Smooth muscle cell (in vitro differentiated cells): ENCODE data around the gene SEMA3C. TPM values are rescaled to one million over a fixed set of nuclear protein-coding genes. Genes with fewer than 3 reads are reported as not detected.

Experiments
- DNase-seq: peaks from one replicate; lab custom pipeline; 2025; ENCODE audit not compliant: unreplicated experiment; lab: John Stamatoyannopoulos, UW
- H2AFZ ChIP-seq: fragments of 200-600 bp; sonication (generic); 2 replicates; pipeline ENCODE4 v1.6.0; 2016; ENCODE audit warnings: antibody characterized with exemption, low read depth, mild to moderate bottlenecking
- H3F3A ChIP-seq: fragments of 200-600 bp; sonication (generic); 2 replicates; pipeline ENCODE4 v1.6.0; 2017; ENCODE audit warnings: antibody characterized with exemption, low read depth
- H3K27ac ChIP-seq: fragments of 200-600 bp; sonication (generic); 2 replicates; pipeline ENCODE4 v1.5.1; 2016; ENCODE audit warnings: low read depth, mild to moderate bottlenecking
- H3K27me3 ChIP-seq: fragments of 200-600 bp; sonication (generic); 2 replicates; pipeline ENCODE4 v1.6.1; 2016; ENCODE audit warnings: low read depth, mild to moderate bottlenecking
- H3K36me3 ChIP-seq: fragments of 200-600 bp; sonication (generic); 2 replicates; pipeline ENCODE4 v1.5.1; 2016; ENCODE audit warnings: low read depth
- H3K4me1 ChIP-seq: fragments of 200-600 bp; sonication (generic); 2 replicates; pipeline ENCODE4 v1.5.1; 2016; ENCODE audit warnings: low read depth
- H3K4me2 ChIP-seq: fragments of 200-600 bp; sonication (generic); 2 replicates; pipeline ENCODE4 v1.6.0; 2016; ENCODE audit warnings: mild to moderate bottlenecking
- H3K4me3 ChIP-seq: fragments of 200-600 bp; sonication (generic); 2 replicates; pipeline ENCODE4 v1.5.1; 2016; ENCODE audit warnings: mild to moderate bottlenecking
- H3K79me2 ChIP-seq: fragments of 200-600 bp; sonication (generic); 2 replicates; pipeline ENCODE4 v1.6.0; 2016; ENCODE audit warnings: low read depth, mild to moderate bottlenecking
- H3K9ac ChIP-seq: fragments of 200-600 bp; sonication (generic); 2 replicates; pipeline ENCODE4 v1.6.0; 2016; ENCODE audit warnings: low read depth
- H3K9me3 ChIP-seq: fragments of 200-600 bp; sonication (generic); replicated peaks from 2 replicates; pipeline ENCODE4 v1.5.1; 2016; ENCODE audit warnings: low read depth
- H4K20me1 ChIP-seq: fragments of 200-600 bp; sonication (generic); 2 replicates; pipeline ENCODE4 v1.6.0; 2016; ENCODE audit warnings: low read depth
- CTCF ChIP-seq: fragments of 200-600 bp; sonication (generic); IDR thresholded peaks from 2 replicates; pipeline ENCODE4 v1.5.1; 2017; ENCODE audit warnings: borderline replicate concordance, mild to moderate bottlenecking, antibody characterized with exemption; ENCODE audit not compliant: insufficient read depth, poor library complexity, severe bottlenecking
- WGBS: methylation state at CpG from one replicate; pipeline ENCODE4 v1.1.7; 2016; ENCODE audit warnings: low lambda C conversion rate; 5-methylcytosine and 5-hydroxymethylcytosine counted together
- polyA plus RNA-seq: library from polyadenylated mRNA; unstranded; fragments of >200 nt; fragmentation: Nextera tagmentation; extraction: Ambion mirVana; gene quantifications from 2 replicates; pipeline ENCODE4 v1.2.1, GENCODE V29; 2016
- total RNA-seq: library from RNA; depleted of rRNA; stranded (reverse); fragments of >200 nt; gene quantifications from 2 replicates; pipeline ENCODE4 v1.2.3, GENCODE V29; 2014

SEMA3C gene
- total and polyA plus RNA-seq, 2 experiments from 2014 or later: 20.6 to 295 TPM

DNA sequence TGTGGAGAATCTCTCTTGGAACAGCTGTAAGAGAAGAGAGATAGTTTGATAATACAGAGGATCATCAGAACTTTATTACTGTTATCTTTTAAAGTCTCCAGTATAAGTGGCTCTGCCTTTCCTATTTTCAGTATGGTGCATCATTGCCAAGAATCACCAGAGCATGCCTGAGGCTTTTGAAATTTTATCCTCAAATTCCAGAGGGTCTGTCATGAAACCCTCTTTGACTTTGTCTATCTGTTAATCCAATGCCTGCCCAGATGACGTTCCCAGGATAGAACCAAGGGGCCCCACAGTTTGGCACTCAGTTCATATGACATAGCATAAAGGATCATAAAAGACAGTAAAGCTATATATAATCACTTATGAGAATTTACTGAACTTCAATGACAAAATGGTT, 35.3 kb upstream of the SEMA3C start:
- no peaks in the 10 kb centered on the region for H4K20me1 ChIP-seq
- no peak overlapping the region for H3K27ac ChIP-seq
- no peak overlapping the region for H2AFZ ChIP-seq
- H3K36me3 ChIP-seq: no peaks in the 10 kb centered on the region
- H3K9me3 ChIP-seq: no peaks in the 10 kb centered on the region
- H3K4me1 ChIP-seq: no peaks in the 10 kb centered on the region
- no peak overlapping the region for H3K4me2 ChIP-seq
- DNase-seq: no peak
- WGBS: 22% methylated on average over 1 of the region's 1 CpG
- H3K27me3 ChIP-seq: no peaks in the 10 kb centered on the region
- H3K4me3 ChIP-seq: no peak overlapping the region
- no peak overlapping the region for H3K9ac ChIP-seq
- no peak for TF ChIP-seq CTCF
- no peaks in the 10 kb centered on the region for H3F3A ChIP-seq
- H3K79me2 ChIP-seq: no peaks in the 10 kb centered on the region

DNA sequence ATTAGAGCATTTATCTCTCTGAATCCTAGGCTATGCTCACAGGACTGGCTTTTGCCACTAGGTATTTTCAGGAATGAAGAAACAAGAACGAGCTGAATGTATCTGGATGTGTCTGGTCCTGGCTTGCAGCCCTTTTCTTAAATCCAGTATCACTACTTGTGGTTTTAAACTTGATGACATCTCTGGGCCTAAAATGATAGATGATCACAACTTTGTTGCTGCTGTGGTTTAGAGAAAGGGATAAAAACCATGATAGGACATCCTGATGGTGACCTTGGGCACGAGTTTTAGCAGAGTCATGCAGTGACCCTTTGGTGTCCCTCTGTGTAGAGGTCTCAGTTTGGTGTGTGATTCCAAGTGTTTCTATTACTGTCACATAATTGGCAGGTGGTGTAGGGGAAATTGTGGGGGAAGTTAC, 31.7 kb upstream of the SEMA3C start:
- no peaks in the 10 kb centered on the region for H4K20me1 ChIP-seq
- WGBS: 5% methylated on average over 2 of the region's 2 CpGs
- DNase-seq: no peak

GRCh38 chr7:80949449-80949848, 30.6 kb upstream of the SEMA3C start:
- H2AFZ ChIP-seq: no peak overlapping the region
- no peak for DNase-seq
- H4K20me1 ChIP-seq: no peaks in the 10 kb centered on the region
- no peak overlapping the region for H3K9ac ChIP-seq
- 64% methylated on average over 1 of the region's 1 CpG for WGBS
- H3K36me3 ChIP-seq: no peaks in the 10 kb centered on the region
- no peak overlapping the region for H3K4me3 ChIP-seq
- H3F3A ChIP-seq: no peaks in the 10 kb centered on the region
- H3K79me2 ChIP-seq: no peaks in the 10 kb centered on the region
- H3K4me1 ChIP-seq: no peaks in the 10 kb centered on the region
- H3K27me3 ChIP-seq: no peaks in the 10 kb centered on the region
- TF ChIP-seq CTCF: no peak
- H3K9me3 ChIP-seq: no peaks in the 10 kb centered on the region
- H3K27ac ChIP-seq: no peak overlapping the region
- H3K4me2 ChIP-seq: no peak overlapping the region

More for the DNA sequence above, 31.7 kb upstream of the SEMA3C start:
- Histone ChIP-seq H3K4me1 (no peaks in the 10 kb centered on the region), H3K79me2 (no peaks in the 10 kb centered on the region), H3K4me3 (no peak overlapping the region), H3K27me3 (no peaks in the 10 kb centered on the region), H3K9ac (no peak overlapping the region), H3K27ac (no peak overlapping the region), H3K4me2 (no peak overlapping the region), H3K36me3 (no peaks in the 10 kb centered on the region), H3K9me3 (no peaks in the 10 kb centered on the region), H3F3A (no peaks in the 10 kb centered on the region), H2AFZ (peak overlapping the region; percentile 33)
- TF ChIP-seq CTCF: no peak

GRCh38 chr7:80946858-80947257, 28.0 kb upstream of the SEMA3C start:
- H3K9ac ChIP-seq: no peak overlapping the region
- no peak for TF ChIP-seq CTCF
- no peaks in the 10 kb centered on the region for H3K27me3 ChIP-seq
- peaks cover 8% of the 10 kb centered on the region for H3F3A ChIP-seq
- H3K9me3 ChIP-seq: no peaks in the 10 kb centered on the region
- H3K27ac ChIP-seq: no peak overlapping the region
- H3K36me3 ChIP-seq: no peaks in the 10 kb centered on the region
- H3K4me2 ChIP-seq: no peak overlapping the region
- H2AFZ ChIP-seq: no peak overlapping the region
- no peak for DNase-seq
- peaks cover 2% of the 10 kb centered on the region for H3K4me1 ChIP-seq
- no peaks in the 10 kb centered on the region for H3K79me2 ChIP-seq
- H4K20me1 ChIP-seq: no peaks in the 10 kb centered on the region
- no peak overlapping the region for H3K4me3 ChIP-seq
